ENCODE measurements around the gene CAMK1D.
"Not testable (repeated sequence)": the region's sequence is repeated elsewhere in the genome, so short reads cannot be mapped to it uniquely, and the experiment has no call there.

Gene CAMK1D

DNA sequence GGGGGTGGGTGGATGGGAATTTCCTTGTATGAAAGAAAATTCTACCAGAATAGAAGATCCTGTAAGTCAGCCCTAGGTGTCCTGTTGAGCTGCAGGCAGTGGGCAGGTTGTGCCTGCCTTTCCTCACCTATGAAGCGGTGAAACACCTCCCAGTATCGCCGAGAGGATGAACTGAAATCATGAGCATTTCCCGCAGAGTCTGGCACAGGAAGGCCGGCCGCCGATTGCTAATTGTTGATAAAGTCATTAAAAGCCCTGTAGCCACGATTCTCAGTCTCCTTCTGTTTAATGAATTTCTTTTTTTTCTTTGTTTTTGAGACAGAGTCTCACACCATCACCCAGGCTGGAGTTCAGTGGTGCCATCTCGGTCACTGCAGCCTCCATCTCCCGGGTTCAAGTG lies 142.1 kb downstream of the CAMK1D start:
- Histone ChIP-seq H3K4me1 (ENCODE audit: control insufficient read depth, insufficient read depth, low read length) (no peaks in the 10 kb centered on the region), H3K27ac (ENCODE audit: extremely low read depth, low read depth, low read length) (no peak overlapping the region), H3K9me3 (ENCODE audit: control insufficient read depth, insufficient read depth, low read depth, low read length) (no peaks in the 10 kb centered on the region), H3K4me3 (ENCODE audit: low read depth, low read length) (no peak overlapping the region), H3K36me3 (ENCODE audit: control insufficient read depth in 2 of 2, insufficient read depth in 1 of 2, low read length in 2 of 2) (no peaks in the 10 kb centered on the region)
- no peak for TF ChIP-seq GLI4 (tag by site-specific recombination; IDR thresholded peaks at IDR 0.05)
- no peak for TF ChIP-seq TCF7L2 (IDR thresholded peaks at IDR 0.05; ENCODE audit: borderline replicate concordance, low read depth, low read length)
- TF ChIP-seq OVOL3 (tag by site-specific recombination; IDR thresholded peaks at IDR 0.05): no peak
- TF ChIP-seq KLF16 (tag by site-specific recombination; IDR thresholded peaks at IDR 0.05): no peak
- TF ChIP-seq ZNF792 (tag by site-specific recombination; IDR thresholded peaks at IDR 0.05): no peak
- TF ChIP-seq, protein P1, sequence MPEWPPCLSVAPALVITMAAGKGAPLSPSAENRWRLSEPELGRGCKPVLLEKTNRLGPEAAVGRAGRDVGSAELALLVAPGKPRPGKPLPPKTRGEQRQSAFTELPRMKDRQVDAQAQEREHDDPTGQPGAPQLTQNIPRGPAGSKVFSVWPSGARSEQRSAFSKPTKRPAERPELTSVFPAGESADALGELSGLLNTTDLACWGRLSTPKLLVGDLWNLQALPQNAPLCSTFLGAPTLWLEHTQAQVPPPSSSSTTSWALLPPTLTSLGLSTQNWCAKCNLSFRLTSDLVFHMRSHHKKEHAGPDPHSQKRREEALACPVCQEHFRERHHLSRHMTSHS (tag by site-specific recombination; IDR thresholded peaks at IDR 0.05): no peak
- TF ChIP-seq KLF7 (tag by site-specific recombination; IDR thresholded peaks at IDR 0.05; ENCODE audit: borderline replicate concordance): no peak
- no peak for TF ChIP-seq ZFP69B (tag by site-specific recombination; IDR thresholded peaks at IDR 0.05)
- TF ChIP-seq ZNF549 (tag by site-specific recombination; IDR thresholded peaks at IDR 0.05): no peak
- TF ChIP-seq, protein P2, sequence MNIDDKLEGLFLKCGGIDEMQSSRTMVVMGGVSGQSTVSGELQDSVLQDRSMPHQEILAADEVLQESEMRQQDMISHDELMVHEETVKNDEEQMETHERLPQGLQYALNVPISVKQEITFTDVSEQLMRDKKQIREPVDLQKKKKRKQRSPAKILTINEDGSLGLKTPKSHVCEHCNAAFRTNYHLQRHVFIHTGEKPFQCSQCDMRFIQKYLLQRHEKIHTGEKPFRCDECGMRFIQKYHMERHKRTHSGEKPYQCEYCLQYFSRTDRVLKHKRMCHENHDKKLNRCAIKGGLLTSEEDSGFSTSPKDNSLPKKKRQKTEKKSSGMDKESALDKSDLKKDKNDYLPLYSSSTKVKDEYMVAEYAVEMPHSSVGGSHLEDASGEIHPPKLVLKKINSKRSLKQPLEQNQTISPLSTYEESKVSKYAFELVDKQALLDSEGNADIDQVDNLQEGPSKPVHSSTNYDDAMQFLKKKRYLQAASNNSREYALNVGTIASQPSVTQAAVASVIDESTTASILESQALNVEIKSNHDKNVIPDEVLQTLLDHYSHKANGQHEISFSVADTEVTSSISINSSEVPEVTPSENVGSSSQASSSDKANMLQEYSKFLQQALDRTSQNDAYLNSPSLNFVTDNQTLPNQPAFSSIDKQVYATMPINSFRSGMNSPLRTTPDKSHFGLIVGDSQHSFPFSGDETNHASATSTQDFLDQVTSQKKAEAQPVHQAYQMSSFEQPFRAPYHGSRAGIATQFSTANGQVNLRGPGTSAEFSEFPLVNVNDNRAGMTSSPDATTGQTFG (tag by site-specific recombination; IDR thresholded peaks at IDR 0.05; ENCODE audit: borderline replicate concordance): no peak
- ChIA-PET POLR2A (no interaction called here), CTCF (no interaction called here)

DNA sequence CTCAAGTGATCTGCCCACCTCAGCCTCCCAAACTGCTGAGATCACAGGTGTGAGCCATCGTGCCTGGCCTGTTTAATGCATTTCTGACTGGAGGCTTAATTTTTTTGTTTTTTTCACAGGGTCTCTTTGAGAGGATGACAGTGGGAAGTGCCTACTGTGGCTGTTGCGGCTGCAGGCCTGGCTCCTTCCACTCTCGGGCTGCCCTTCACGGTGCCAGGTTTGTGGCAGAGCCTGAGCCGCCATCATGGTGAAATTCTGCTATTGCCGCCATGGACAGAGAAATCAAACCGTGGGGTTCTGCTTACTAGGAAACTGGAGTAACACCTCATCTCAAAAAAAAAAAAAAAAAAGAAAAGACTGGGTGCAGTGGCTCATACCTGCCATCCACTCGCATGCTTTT lies 142.7 kb downstream of the CAMK1D start:
- POLR2A ChIA-PET: no interaction called here
- H3K4me1 ChIP-seq (ENCODE audit: control insufficient read depth, insufficient read depth, low read length): no peaks in the 10 kb centered on the region
- H3K27ac ChIP-seq (ENCODE audit: extremely low read depth, low read depth, low read length): no peak overlapping the region
- H3K36me3 ChIP-seq (ENCODE audit: control insufficient read depth in 2 of 2, insufficient read depth in 1 of 2, low read length in 2 of 2): no peaks in the 10 kb centered on the region
- H3K9me3 ChIP-seq (ENCODE audit: control insufficient read depth, insufficient read depth, low read depth, low read length): no peaks in the 10 kb centered on the region
- CTCF ChIA-PET: no interaction called here
- TF ChIP-seq ZBTB48 (tag by site-specific recombination; IDR thresholded peaks at IDR 0.05): no peak
- TF ChIP-seq ZNF626 (tag by site-specific recombination; IDR thresholded peaks at IDR 0.05): no peak
- no peak for TF ChIP-seq YY2 (tag by site-specific recombination; IDR thresholded peaks at IDR 0.05)
- TF ChIP-seq ZNF544 (tag by site-specific recombination; IDR thresholded peaks at IDR 0.05): no peak
- no peak for TF ChIP-seq MYNN (tag by site-specific recombination; IDR thresholded peaks at IDR 0.05; ENCODE audit: borderline replicate concordance)
- no peak for TF ChIP-seq ZNF548 (tag by site-specific recombination; IDR thresholded peaks at IDR 0.05)
- no peak for TF ChIP-seq ZNF121 (tag by site-specific recombination; IDR thresholded peaks at IDR 0.05)
- TF ChIP-seq, protein P3, sequence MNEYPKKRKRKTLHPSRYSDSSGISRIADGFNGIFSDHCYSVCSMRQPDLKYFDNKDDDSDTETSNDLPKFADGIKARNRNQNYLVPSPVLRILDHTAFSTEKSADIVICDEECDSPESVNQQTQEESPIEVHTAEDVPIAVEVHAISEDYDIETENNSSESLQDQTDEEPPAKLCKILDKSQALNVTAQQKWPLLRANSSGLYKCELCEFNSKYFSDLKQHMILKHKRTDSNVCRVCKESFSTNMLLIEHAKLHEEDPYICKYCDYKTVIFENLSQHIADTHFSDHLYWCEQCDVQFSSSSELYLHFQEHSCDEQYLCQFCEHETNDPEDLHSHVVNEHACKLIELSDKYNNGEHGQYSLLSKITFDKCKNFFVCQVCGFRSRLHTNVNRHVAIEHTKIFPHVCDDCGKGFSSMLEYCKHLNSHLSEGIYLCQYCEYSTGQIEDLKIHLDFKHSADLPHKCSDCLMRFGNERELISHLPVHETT (tag by site-specific recombination; IDR thresholded peaks at IDR 0.05): no peak
- no peak for TF ChIP-seq ZNF211 (tag by site-specific recombination; IDR thresholded peaks at IDR 0.05; ENCODE audit: low read depth)
- TF ChIP-seq, protein P4, sequence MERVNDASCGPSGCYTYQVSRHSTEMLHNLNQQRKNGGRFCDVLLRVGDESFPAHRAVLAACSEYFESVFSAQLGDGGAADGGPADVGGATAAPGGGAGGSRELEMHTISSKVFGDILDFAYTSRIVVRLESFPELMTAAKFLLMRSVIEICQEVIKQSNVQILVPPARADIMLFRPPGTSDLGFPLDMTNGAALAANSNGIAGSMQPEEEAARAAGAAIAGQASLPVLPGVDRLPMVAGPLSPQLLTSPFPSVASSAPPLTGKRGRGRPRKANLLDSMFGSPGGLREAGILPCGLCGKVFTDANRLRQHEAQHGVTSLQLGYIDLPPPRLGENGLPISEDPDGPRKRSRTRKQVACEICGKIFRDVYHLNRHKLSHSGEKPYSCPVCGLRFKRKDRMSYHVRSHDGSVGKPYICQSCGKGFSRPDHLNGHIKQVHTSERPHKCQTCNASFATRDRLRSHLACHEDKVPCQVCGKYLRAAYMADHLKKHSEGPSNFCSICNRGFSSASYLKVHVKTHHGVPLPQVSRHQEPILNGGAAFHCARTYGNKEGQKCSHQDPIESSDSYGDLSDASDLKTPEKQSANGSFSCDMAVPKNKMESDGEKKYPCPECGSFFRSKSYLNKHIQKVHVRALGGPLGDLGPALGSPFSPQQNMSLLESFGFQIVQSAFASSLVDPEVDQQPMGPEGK (tag by site-specific recombination; IDR thresholded peaks at IDR 0.05): no peak
- no peak for TF ChIP-seq ZNF19 (tag by site-specific recombination; IDR thresholded peaks at IDR 0.05; ENCODE audit: low read depth)
- no peak for TF ChIP-seq ZNF155 (tag by site-specific recombination; IDR thresholded peaks at IDR 0.05)
- no peak for TF ChIP-seq ZNF157 (tag by site-specific recombination; IDR thresholded peaks at IDR 0.05)
- H3K4me3 ChIP-seq (ENCODE audit: low read depth, low read length): no peak overlapping the region

DNA sequence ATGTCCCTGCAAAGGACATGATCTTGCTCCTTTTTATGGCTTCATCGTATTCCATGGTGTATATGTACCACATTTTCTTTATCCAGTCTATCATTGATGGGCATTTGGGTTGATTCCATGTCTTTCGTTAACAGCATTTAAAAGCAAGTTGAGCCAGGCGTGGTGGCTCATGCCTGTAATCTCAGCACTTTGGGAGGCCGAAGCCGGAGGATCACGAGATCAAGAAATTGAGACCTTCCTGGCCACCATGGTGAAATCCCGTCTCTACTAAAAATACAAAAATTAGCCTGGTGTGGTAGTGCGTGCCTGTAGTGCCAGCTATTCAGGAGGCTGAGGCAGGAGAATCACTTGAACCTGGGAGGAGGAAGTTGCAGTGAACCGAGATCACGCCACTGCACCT lies 147.7 kb downstream of the CAMK1D start:
- ChIA-PET CTCF (interaction anchor here (0.6 kb wide), 1 partner anchor 41 kb away, joined by 3 read pairs; no protein-coding TSS in a partner anchor), POLR2A (interaction anchor here (0.7 kb wide), 1 partner anchor 258 kb away, joined by 7 read pairs; no protein-coding TSS in a partner anchor)
- H3K4me3 ChIP-seq (ENCODE audit: low read depth, low read length); H3K9me3 ChIP-seq (ENCODE audit: control insufficient read depth, insufficient read depth, low read depth, low read length); H3K27ac ChIP-seq (ENCODE audit: extremely low read depth, low read depth, low read length); H3K36me3 ChIP-seq (ENCODE audit: control insufficient read depth in 2 of 2, insufficient read depth in 1 of 2, low read length in 2 of 2): not testable (repeated sequence)
- H3K4me1 ChIP-seq (ENCODE audit: control insufficient read depth, insufficient read depth, low read length): peaks cover 27% of the 10 kb centered on the region

Measured in HEK293 (cell line).